HepG2 (cell line): Measurements from ENCODE around the gene CYB561. TPM values are rescaled to one million over a fixed set of nuclear protein-coding genes. Genes with fewer than 3 reads are reported as not detected.
A peak's percentile ranks its signal among the peaks of the same experiment; 100 is the strongest.

Experiments used
- ARID3A ChIP-seq: IDR thresholded peaks from 2 replicates; pipeline ENCODE4 v1.6.1; 2012; ENCODE audit warnings: low read depth, low read length, improper control_type of control experiment
- ATAD3A ChIP-seq: sonication (generic); formaldehyde crosslinking; IDR thresholded peaks from 2 replicates; pipeline ENCODE4 v1.4.0; 2020; ENCODE audit warnings: missing genetic modification reagents
- BRCA1 ChIP-seq: sonication (generic); formaldehyde crosslinking; IDR thresholded peaks from 2 replicates; pipeline ENCODE4 v1.4.0; 2020; ENCODE audit warnings: missing genetic modification reagents
- CC2D1A ChIP-seq: sonication (generic); formaldehyde crosslinking; IDR thresholded peaks from 2 replicates; pipeline ENCODE4 v1.8.1; 2023; ENCODE audit warnings: mild to moderate bottlenecking, missing genetic modification reagents
- CTCF ChIP-seq: sonication (generic); formaldehyde crosslinking; IDR thresholded peaks from 2 replicates; pipeline ENCODE4 v1.5.0; 2020; ENCODE audit warnings: mild to moderate bottlenecking, missing genetic modification reagents, moderate library complexity
- E2F1 ChIP-seq: sonication (generic); formaldehyde crosslinking; IDR thresholded peaks from 2 replicates; pipeline ENCODE4 v1.5.0; 2020; ENCODE audit warnings: missing genetic modification reagents
- FOXK1 ChIP-seq: sonication (generic); formaldehyde crosslinking; IDR thresholded peaks from 2 replicates; pipeline ENCODE4 v1.4.0; 2020; ENCODE audit warnings: low read depth, missing genetic modification reagents, borderline replicate concordance
- GLI4 ChIP-seq: sonication (generic); formaldehyde crosslinking; IDR thresholded peaks from 2 replicates; pipeline ENCODE4 v1.5.1; 2020; ENCODE audit warnings: missing genetic modification reagents, mild to moderate bottlenecking, moderate library complexity, borderline replicate concordance
- IKZF5 ChIP-seq: IDR thresholded peaks from 2 replicates; pipeline ENCODE4 v1.6.1; 2018; ENCODE audit warnings: missing genetic modification reagents, mild to moderate bottlenecking, missing compliant biosample characterization
- ISX ChIP-seq: sonication (generic); formaldehyde crosslinking; conservative IDR thresholded peaks from 2 replicates; pipeline ENCODE4 v1.5.0; 2020; ENCODE audit warnings: missing genetic modification reagents
- LCORL ChIP-seq, 2 experiments: fragments of 450-650 bp in 1 of 2; sonication (generic) in 1 of 2; formaldehyde crosslinking in 1 of 2; IDR thresholded peaks; 2 replicates each; pipeline versions ENCODE4 v1.5.0 to v1.6.1; 2017 to 2020; ENCODE audit warnings: antibody characterized with exemption in 1 of 2, missing genetic modification reagents in 1 of 2
- MATR3 ChIP-seq: sonication (generic); formaldehyde crosslinking; IDR thresholded peaks from 2 replicates; pipeline ENCODE4 v1.4.0; 2020; ENCODE audit warnings: missing genetic modification reagents
- NCOR1 ChIP-seq: fragments of 200-600 bp; sonication (generic); IDR thresholded peaks from 2 replicates; pipeline ENCODE4 v1.7.0; 2017; ENCODE audit warnings: antibody characterized with exemption, low read length, borderline replicate concordance
- NFYC ChIP-seq: IDR thresholded peaks from 2 replicates; pipeline ENCODE4 v1.6.1; 2016; ENCODE audit warnings: missing genetic modification reagents, missing compliant biosample characterization
- RBM39 ChIP-seq: fragments of 200-400 bp; formaldehyde crosslinking; IDR thresholded peaks from one replicate; pipeline ENCODE4 v1.6.1; 2018; ENCODE audit warnings: antibody characterized with exemption, mild to moderate bottlenecking, low read depth, low read length; ENCODE audit not compliant: poor library complexity, severe bottlenecking
- ZMAT3 ChIP-seq: sonication (generic); formaldehyde crosslinking; conservative IDR thresholded peaks from 2 replicates; pipeline ENCODE4 v1.7.0; 2021; ENCODE audit warnings: missing genetic modification reagents
- ZNF253 ChIP-seq: sonication (generic); formaldehyde crosslinking; IDR thresholded peaks from 2 replicates; pipeline ENCODE4 v1.8.0; 2022; ENCODE audit warnings: mild to moderate bottlenecking, missing genetic modification reagents, borderline replicate concordance
- ZNF382 ChIP-seq: sonication (generic); formaldehyde crosslinking; IDR thresholded peaks from 2 replicates; pipeline ENCODE4 v1.5.0; 2020; ENCODE audit warnings: missing genetic modification reagents, mild to moderate bottlenecking, borderline replicate concordance
- ZNF550 ChIP-seq: sonication (generic); formaldehyde crosslinking; IDR thresholded peaks from 2 replicates; pipeline ENCODE4 v1.4.0; 2020; ENCODE audit warnings: mild to moderate bottlenecking, missing genetic modification reagents, borderline replicate concordance
- ZNF577 ChIP-seq: sonication (generic); formaldehyde crosslinking; IDR thresholded peaks from 2 replicates; pipeline ENCODE4 v1.4.0; 2020; ENCODE audit warnings: mild to moderate bottlenecking, low read depth, missing genetic modification reagents, borderline replicate concordance
- ZNF644 ChIP-seq: IDR thresholded peaks from 2 replicates; pipeline ENCODE4 v1.6.1; 2016; ENCODE audit warnings: low read depth
- ZSCAN5A ChIP-seq: sonication (generic); formaldehyde crosslinking; IDR thresholded peaks from 2 replicates; pipeline ENCODE4 v1.8.0; 2022; ENCODE audit warnings: mild to moderate bottlenecking, missing genetic modification reagents, borderline replicate concordance
- polyA plus RNA-seq, 8 experiments: library from polyadenylated mRNA; depleted of rRNA in 3 of 8; stranded (reverse) in 7 of 8; unstranded in 1 of 8; fragments of >200 nt; fragmentation: Illumina TruSeq in 4 of 8; extraction: Trizol in 4 of 8; gene quantifications; 2 replicates each; pipeline versions ENCODE4 v1.2.1 to v1.2.3, GENCODE V29; 2011 to 2016; ENCODE audit warnings: low read depth in 4 of 8, missing spikeins in 1 of 8, mixed read lengths in 1 of 8; ENCODE audit not compliant: insufficient read depth in 1 of 8
- total RNA-seq, 5 experiments: library from RNA; depleted of rRNA; stranded (reverse); fragments of >200 nt; fragmentation: Illumina TruSeq; extraction: Trizol; gene quantifications; 2 replicates each; pipeline ENCODE4 v1.2.3, GENCODE V29; 2016; ENCODE audit warnings: low read depth in 1 of 5

CYB561 gene
- total and polyA plus RNA-seq, 2 of the 13 experiments (the other 11 are each of a cell fraction or from before 2014, with no cell fraction given): 1.5 to 6.7 TPM

GRCh38 chr17:63406689-63407330 lies 39.3 kb downstream of the CYB561 start (continued):
- no peak for TF ChIP-seq ZNF577
- no peak for TF ChIP-seq IKZF5 (CRISPR knock-in tag)
- no peak for TF ChIP-seq ZNF382 (CRISPR knock-in tag)
- no peak for TF ChIP-seq GLI4 (CRISPR knock-in tag)
- TF ChIP-seq NCOR1: no peak
- TF ChIP-seq ZNF253 (CRISPR knock-in tag): no peak
- no peak for TF ChIP-seq NFYC (CRISPR knock-in tag)
- no peak for TF ChIP-seq ZNF644 (CRISPR knock-in tag)
- TF ChIP-seq CC2D1A: no peak
- no peak for TF ChIP-seq ISX
- TF ChIP-seq ARID3A: 0 out of 2 replicates have a peak, but pooled peaks have one; percentile 17
- no peak for TF ChIP-seq ZNF550 (CRISPR knock-in tag)
- TF ChIP-seq ZMAT3 (CRISPR knock-in tag): no peak
- TF ChIP-seq RBM39: no peak
- no peak for TF ChIP-seq ATAD3A
- TF ChIP-seq CTCF (CRISPR knock-in tag): peak; percentile 92
- TF ChIP-seq BRCA1 (CRISPR knock-in tag): no peak
- peak; percentile 40; the same call in 1 of the 2 replicates for TF ChIP-seq FOXK1 (CRISPR knock-in tag)
- no peak for TF ChIP-seq LCORL (IDR thresholded peaks at IDR 0.05)
- no peak for TF ChIP-seq LCORL (CRISPR knock-in tag; IDR thresholded peaks at IDR 0.05)
- TF ChIP-seq MATR3 (CRISPR knock-in tag): no peak
- TF ChIP-seq E2F1 (CRISPR knock-in tag): no peak
- no peak for TF ChIP-seq ZSCAN5A (CRISPR knock-in tag)
